HepG2 (cell line): ENCODE measurements around the gene GOLGA8B. TPM values are rescaled to one million over a fixed set of nuclear protein-coding genes. Genes with fewer than 3 reads are reported as not detected.
A peak's percentile ranks its signal among the peaks of the same experiment; 100 is the strongest.

ENCODE experiments used
- BHLHE40 ChIP-seq: IDR thresholded peaks from 2 replicates; pipeline ENCODE4 v1.6.1; 2011; ENCODE audit warnings: low read length, improper control_type of control experiment
- HNRNPLL ChIP-seq: fragments of 200-400 bp; formaldehyde crosslinking; IDR thresholded peaks from 2 replicates; pipeline ENCODE4 v1.6.1; 2017; ENCODE audit warnings: mild to moderate bottlenecking, low read depth, low read length; ENCODE audit not compliant: poor library complexity, severe bottlenecking
- KAT8 ChIP-seq: IDR thresholded peaks from 2 replicates; pipeline ENCODE4 v1.6.1; 2016; ENCODE audit warnings: missing genetic modification reagents, missing compliant biosample characterization
- KLF13 ChIP-seq: sonication (generic); formaldehyde crosslinking; IDR thresholded peaks from 2 replicates; pipeline ENCODE4 v1.4.0; 2020; ENCODE audit warnings: mild to moderate bottlenecking, missing genetic modification reagents
- PAF1 ChIP-seq: IDR thresholded peaks from 2 replicates; pipeline ENCODE4 v1.6.1; 2016; ENCODE audit warnings: missing genetic modification reagents, missing compliant biosample characterization
- PHF8 ChIP-seq: sonication (generic); formaldehyde crosslinking; IDR thresholded peaks from 2 replicates; pipeline ENCODE4 v1.5.0; 2020; ENCODE audit warnings: missing genetic modification reagents
- RCOR2 ChIP-seq: IDR thresholded peaks from 2 replicates; pipeline ENCODE4 v1.6.1; 2016; ENCODE audit warnings: missing biosample characterization, missing genetic modification reagents
- ZMAT3 ChIP-seq: sonication (generic); formaldehyde crosslinking; conservative IDR thresholded peaks from 2 replicates; pipeline ENCODE4 v1.7.0; 2021; ENCODE audit warnings: missing genetic modification reagents
- ZNF282 ChIP-seq: fragments of 450-650 bp; IDR thresholded peaks from 2 replicates; pipeline ENCODE4 v1.6.1; 2018; ENCODE audit not compliant: partially characterized antibody
- ZNF451 ChIP-seq: sonication (generic); formaldehyde crosslinking; IDR thresholded peaks from 2 replicates; pipeline ENCODE4 v1.5.0; 2020; ENCODE audit warnings: mild to moderate bottlenecking, missing genetic modification reagents
- ZNF776 ChIP-seq: sonication (generic); formaldehyde crosslinking; IDR thresholded peaks from 2 replicates; pipeline ENCODE4 v1.4.0; 2020; ENCODE audit warnings: mild to moderate bottlenecking, missing genetic modification reagents
- ZNF790 ChIP-seq: sonication (generic); formaldehyde crosslinking; IDR thresholded peaks from 2 replicates; pipeline ENCODE4 v1.8.0; 2022; ENCODE audit warnings: missing genetic modification reagents, mild to moderate bottlenecking, borderline replicate concordance
- polyA plus RNA-seq, 8 experiments: library from polyadenylated mRNA; depleted of rRNA in 3 of 8; stranded (reverse) in 7 of 8; unstranded in 1 of 8; fragments of >200 nt; fragmentation: Illumina TruSeq in 4 of 8; extraction: Trizol in 4 of 8; gene quantifications; 2 replicates each; pipeline versions ENCODE4 v1.2.1 to v1.2.3, GENCODE V29; 2011 to 2016; ENCODE audit warnings: low read depth in 4 of 8, missing spikeins in 1 of 8, mixed read lengths in 1 of 8; ENCODE audit not compliant: insufficient read depth in 1 of 8
- total RNA-seq, 5 experiments: library from RNA; depleted of rRNA; stranded (reverse); fragments of >200 nt; fragmentation: Illumina TruSeq; extraction: Trizol; gene quantifications; 2 replicates each; pipeline ENCODE4 v1.2.3, GENCODE V29; 2016; ENCODE audit warnings: low read depth in 1 of 5
- TF ChIP-seq, protein P1 (sequence below): sonication (generic); formaldehyde crosslinking; IDR thresholded peaks from 2 replicates; pipeline ENCODE4 v1.4.0; 2020; ENCODE audit warnings: mild to moderate bottlenecking, missing genetic modification reagents
- TF ChIP-seq, protein P2 (sequence below): sonication (generic); formaldehyde crosslinking; IDR thresholded peaks from 2 replicates; pipeline ENCODE4 v1.8.0; 2022; ENCODE audit warnings: mild to moderate bottlenecking, missing genetic modification reagents; ENCODE audit not compliant: insufficient replicate concordance
- TF ChIP-seq, protein P3 (sequence below): IDR thresholded peaks from 2 replicates; pipeline ENCODE4 v1.6.1; 2018; ENCODE audit warnings: missing genetic modification reagents, mild to moderate bottlenecking, missing compliant biosample characterization
- TF ChIP-seq, protein P4 (sequence below): sonication (generic); formaldehyde crosslinking; IDR thresholded peaks from 2 replicates; pipeline ENCODE4 v1.5.0; 2020; ENCODE audit warnings: mild to moderate bottlenecking, missing genetic modification reagents
- TF ChIP-seq, protein P5 (sequence below): sonication (generic); formaldehyde crosslinking; IDR thresholded peaks from 2 replicates; pipeline ENCODE4 v1.4.0; 2020; ENCODE audit warnings: missing genetic modification reagents, low read depth, mild to moderate bottlenecking, borderline replicate concordance
- TF ChIP-seq, protein P6 (sequence below): sonication (generic); formaldehyde crosslinking; IDR thresholded peaks from 2 replicates; pipeline ENCODE4 v1.5.0; 2020; ENCODE audit warnings: mild to moderate bottlenecking, missing genetic modification reagents

Gene GOLGA8B
- total and polyA plus RNA-seq, 2 of the 13 experiments (the other 11 are each of a cell fraction or from before 2014, with no cell fraction given) = 38.8 to 89.0 TPM

DNA sequence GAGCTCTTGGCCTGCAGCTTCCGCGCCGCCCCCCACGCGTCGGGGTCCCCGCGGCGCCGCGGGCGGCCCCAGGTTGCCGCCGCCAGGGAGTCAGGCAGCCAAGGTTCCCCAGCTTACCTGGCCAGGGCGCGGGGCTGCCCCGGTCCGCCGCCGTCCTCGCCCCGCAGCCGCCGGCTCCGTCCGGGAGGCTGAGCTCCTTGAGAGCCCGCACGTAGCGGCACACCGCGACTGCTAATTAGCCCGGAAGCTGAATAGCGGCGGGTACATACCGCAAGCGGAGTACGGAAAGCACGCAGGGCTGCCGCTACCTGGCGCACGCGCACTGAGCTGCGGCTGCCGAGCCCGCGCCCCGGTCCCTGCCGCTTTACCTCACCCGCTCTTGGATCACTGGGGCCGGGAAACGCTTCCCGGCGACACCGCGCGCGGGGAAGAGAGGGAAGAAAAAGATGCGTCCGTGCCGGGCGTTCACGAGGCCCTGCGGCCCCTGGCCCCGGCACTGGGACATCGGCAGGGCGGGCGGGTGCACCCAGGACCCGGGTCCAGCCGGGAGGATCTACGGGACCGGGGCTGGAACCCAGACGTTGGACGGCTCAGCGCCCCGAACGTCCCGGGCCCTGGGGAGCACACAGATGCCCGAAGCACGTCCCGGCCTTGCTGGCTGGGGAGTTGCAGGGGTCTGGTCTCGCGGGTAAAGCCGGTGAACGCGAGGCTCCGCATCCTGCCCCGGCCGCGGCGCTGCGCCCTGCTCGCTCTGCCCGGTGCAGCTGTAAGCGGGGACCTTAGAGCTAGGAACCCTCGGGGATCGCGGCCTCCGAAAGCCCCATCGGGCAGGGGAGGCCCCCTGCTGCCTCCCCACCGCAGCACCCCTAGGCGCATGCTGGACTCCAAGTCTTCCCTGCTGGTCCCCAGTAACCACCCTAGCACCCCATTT is at the start of gene GOLGA8B (continued):
- TF ChIP-seq, protein P1, sequence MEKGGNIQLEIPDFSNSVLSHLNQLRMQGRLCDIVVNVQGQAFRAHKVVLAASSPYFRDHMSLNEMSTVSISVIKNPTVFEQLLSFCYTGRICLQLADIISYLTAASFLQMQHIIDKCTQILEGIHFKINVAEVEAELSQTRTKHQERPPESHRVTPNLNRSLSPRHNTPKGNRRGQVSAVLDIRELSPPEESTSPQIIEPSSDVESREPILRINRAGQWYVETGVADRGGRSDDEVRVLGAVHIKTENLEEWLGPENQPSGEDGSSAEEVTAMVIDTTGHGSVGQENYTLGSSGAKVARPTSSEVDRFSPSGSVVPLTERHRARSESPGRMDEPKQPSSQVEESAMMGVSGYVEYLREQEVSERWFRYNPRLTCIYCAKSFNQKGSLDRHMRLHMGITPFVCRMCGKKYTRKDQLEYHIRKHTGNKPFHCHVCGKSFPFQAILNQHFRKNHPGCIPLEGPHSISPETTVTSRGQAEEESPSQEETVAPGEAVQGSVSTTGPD (CRISPR knock-in tag) = no peak
- TF ChIP-seq HNRNPLL = peak; percentile 100
- TF ChIP-seq, protein P2, sequence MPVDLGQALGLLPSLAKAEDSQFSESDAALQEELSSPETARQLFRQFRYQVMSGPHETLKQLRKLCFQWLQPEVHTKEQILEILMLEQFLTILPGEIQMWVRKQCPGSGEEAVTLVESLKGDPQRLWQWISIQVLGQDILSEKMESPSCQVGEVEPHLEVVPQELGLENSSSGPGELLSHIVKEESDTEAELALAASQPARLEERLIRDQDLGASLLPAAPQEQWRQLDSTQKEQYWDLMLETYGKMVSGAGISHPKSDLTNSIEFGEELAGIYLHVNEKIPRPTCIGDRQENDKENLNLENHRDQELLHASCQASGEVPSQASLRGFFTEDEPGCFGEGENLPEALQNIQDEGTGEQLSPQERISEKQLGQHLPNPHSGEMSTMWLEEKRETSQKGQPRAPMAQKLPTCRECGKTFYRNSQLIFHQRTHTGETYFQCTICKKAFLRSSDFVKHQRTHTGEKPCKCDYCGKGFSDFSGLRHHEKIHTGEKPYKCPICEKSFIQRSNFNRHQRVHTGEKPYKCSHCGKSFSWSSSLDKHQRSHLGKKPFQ (CRISPR knock-in tag) = peak; percentile 33
- TF ChIP-seq ZNF776 (CRISPR knock-in tag) = 0 out of 2 replicates have a peak, but pooled peaks have one; percentile 39
- TF ChIP-seq BHLHE40 = no peak
- no peak for TF ChIP-seq PAF1
- TF ChIP-seq, protein P3, sequence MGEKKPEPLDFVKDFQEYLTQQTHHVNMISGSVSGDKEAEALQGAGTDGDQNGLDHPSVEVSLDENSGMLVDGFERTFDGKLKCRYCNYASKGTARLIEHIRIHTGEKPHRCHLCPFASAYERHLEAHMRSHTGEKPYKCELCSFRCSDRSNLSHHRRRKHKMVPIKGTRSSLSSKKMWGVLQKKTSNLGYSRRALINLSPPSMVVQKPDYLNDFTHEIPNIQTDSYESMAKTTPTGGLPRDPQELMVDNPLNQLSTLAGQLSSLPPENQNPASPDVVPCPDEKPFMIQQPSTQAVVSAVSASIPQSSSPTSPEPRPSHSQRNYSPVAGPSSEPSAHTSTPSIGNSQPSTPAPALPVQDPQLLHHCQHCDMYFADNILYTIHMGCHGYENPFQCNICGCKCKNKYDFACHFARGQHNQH (CRISPR knock-in tag) = 0 out of 2 replicates have a peak, but pooled peaks have one; percentile 5
- TF ChIP-seq, protein P4, sequence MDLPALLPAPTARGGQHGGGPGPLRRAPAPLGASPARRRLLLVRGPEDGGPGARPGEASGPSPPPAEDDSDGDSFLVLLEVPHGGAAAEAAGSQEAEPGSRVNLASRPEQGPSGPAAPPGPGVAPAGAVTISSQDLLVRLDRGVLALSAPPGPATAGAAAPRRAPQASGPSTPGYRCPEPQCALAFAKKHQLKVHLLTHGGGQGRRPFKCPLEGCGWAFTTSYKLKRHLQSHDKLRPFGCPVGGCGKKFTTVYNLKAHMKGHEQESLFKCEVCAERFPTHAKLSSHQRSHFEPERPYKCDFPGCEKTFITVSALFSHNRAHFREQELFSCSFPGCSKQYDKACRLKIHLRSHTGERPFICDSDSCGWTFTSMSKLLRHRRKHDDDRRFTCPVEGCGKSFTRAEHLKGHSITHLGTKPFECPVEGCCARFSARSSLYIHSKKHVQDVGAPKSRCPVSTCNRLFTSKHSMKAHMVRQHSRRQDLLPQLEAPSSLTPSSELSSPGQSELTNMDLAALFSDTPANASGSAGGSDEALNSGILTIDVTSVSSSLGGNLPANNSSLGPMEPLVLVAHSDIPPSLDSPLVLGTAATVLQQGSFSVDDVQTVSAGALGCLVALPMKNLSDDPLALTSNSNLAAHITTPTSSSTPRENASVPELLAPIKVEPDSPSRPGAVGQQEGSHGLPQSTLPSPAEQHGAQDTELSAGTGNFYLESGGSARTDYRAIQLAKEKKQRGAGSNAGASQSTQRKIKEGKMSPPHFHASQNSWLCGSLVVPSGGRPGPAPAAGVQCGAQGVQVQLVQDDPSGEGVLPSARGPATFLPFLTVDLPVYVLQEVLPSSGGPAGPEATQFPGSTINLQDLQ (CRISPR knock-in tag) = no peak
- TF ChIP-seq RCOR2 (CRISPR knock-in tag) = no peak
- 0 out of 2 replicates have a peak, but pooled peaks have one; percentile 30 for TF ChIP-seq ZNF451 (CRISPR knock-in tag)
- no peak for TF ChIP-seq ZNF282
- TF ChIP-seq, protein P5, sequence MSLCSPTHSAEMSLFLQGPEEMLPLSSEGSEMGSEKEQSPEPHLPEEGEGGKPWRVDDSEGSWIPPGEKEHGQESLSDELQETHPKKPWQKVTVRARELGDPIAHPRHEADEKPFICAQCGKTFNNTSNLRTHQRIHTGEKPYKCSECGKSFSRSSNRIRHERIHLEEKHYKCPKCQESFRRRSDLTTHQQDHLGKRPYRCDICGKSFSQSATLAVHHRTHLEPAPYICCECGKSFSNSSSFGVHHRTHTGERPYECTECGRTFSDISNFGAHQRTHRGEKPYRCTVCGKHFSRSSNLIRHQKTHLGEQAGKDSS (CRISPR knock-in tag) = 0 out of 2 replicates have a peak, but pooled peaks have one; percentile 31
- TF ChIP-seq ZNF790 = no peak
- peak; percentile 69; the same call in 1 of the 2 replicates for TF ChIP-seq PHF8
- TF ChIP-seq ZMAT3 (CRISPR knock-in tag) = no peak
- peak; percentile 51; the same call in 1 of the 2 replicates for TF ChIP-seq KAT8 (CRISPR knock-in tag)
- TF ChIP-seq, protein P6, sequence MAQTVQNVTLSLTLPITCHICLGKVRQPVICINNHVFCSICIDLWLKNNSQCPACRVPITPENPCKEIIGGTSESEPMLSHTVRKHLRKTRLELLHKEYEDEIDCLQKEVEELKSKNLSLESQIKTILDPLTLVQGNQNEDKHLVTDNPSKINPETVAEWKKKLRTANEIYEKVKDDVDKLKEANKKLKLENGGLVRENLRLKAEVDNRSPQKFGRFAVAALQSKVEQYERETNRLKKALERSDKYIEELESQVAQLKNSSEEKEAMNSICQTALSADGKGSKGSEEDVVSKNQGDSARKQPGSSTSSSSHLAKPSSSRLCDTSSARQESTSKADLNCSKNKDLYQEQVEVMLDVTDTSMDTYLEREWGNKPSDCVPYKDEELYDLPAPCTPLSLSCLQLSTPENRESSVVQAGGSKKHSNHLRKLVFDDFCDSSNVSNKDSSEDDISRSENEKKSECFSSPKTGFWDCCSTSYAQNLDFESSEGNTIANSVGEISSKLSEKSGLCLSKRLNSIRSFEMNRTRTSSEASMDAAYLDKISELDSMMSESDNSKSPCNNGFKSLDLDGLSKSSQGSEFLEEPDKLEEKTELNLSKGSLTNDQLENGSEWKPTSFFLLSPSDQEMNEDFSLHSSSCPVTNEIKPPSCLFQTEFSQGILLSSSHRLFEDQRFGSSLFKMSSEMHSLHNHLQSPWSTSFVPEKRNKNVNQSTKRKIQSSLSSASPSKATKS (CRISPR knock-in tag) = no peak
- 0 out of 2 replicates have a peak, but pooled peaks have one; percentile 53 for TF ChIP-seq KLF13 (CRISPR knock-in tag)
